Hepatocyte (in vitro differentiated cells): ENCODE results near the gene ARL14. TPM values are rescaled to one million over a fixed set of nuclear protein-coding genes. Genes with fewer than 3 reads are reported as not detected.

ENCODE experiments used
- DNase-seq: peaks from one replicate; pipeline ENCODE4 v3.0.0-alpha.2; 2016; ENCODE audit warnings: low spot score
- H2AFZ ChIP-seq: fragments of 200-600 bp; sonication (generic); 2 replicates; pipeline ENCODE4 v1.6.0; 2016; ENCODE audit warnings: antibody characterized with exemption, mild to moderate bottlenecking
- H3K27ac ChIP-seq: fragments of 200-600 bp; sonication (generic); 2 replicates; pipeline ENCODE4 v1.5.1; 2016; ENCODE audit warnings: mild to moderate bottlenecking
- H3K27me3 ChIP-seq: fragments of 200-600 bp; sonication (generic); 2 replicates; pipeline ENCODE4 v1.6.1; 2016
- H3K36me3 ChIP-seq: fragments of 200-600 bp; sonication (generic); replicated peaks from 2 replicates; pipeline ENCODE4 v1.5.1; 2016; ENCODE audit warnings: low read depth; ENCODE audit not compliant: insufficient read depth
- H3K4me1 ChIP-seq: fragments of 200-600 bp; sonication (generic); 2 replicates; pipeline ENCODE4 v1.5.1; 2016; ENCODE audit warnings: mild to moderate bottlenecking, moderate library complexity; ENCODE audit not compliant: insufficient read depth
- H3K4me2 ChIP-seq: fragments of 200-600 bp; sonication (generic); 2 replicates; pipeline ENCODE4 v1.6.0; 2016
- H3K4me3 ChIP-seq: fragments of 200-600 bp; sonication (generic); 2 replicates; pipeline ENCODE4 v1.5.1; 2016; ENCODE audit warnings: mild to moderate bottlenecking
- H3K79me2 ChIP-seq: fragments of 200-600 bp; sonication (generic); 2 replicates; pipeline ENCODE4 v1.6.0; 2017; ENCODE audit warnings: mild to moderate bottlenecking
- H3K9me2 ChIP-seq: fragments of 200-600 bp; sonication (generic); replicated peaks from 2 replicates; pipeline ENCODE4 v1.6.0; 2017; ENCODE audit warnings: mild to moderate bottlenecking; ENCODE audit not compliant: insufficient read depth
- H3K9me3 ChIP-seq: fragments of 200-600 bp; sonication (generic); 2 replicates; pipeline ENCODE4 v1.5.1; 2016; ENCODE audit warnings: low read depth, mild to moderate bottlenecking
- H4K20me1 ChIP-seq: fragments of 200-600 bp; sonication (generic); 2 replicates; pipeline ENCODE4 v1.6.0; 2016; ENCODE audit warnings: mild to moderate bottlenecking; ENCODE audit not compliant: insufficient read depth, poor library complexity, severe bottlenecking
- CTCF ChIP-seq: fragments of 200-600 bp; sonication (generic); IDR thresholded peaks from 2 replicates; pipeline ENCODE4 v1.5.1; 2016; ENCODE audit warnings: antibody characterized with exemption, mild to moderate bottlenecking; ENCODE audit not compliant: poor library complexity
- EZH2 ChIP-seq: fragments of 200-600 bp; sonication (generic); IDR thresholded peaks from 2 replicates; pipeline ENCODE4 v1.6.1; 2016; ENCODE audit warnings: antibody characterized with exemption, mild to moderate bottlenecking, borderline replicate concordance
- EZH2phosphoT487 ChIP-seq: fragments of 200-600 bp; sonication (generic); IDR thresholded peaks from one replicate; pipeline ENCODE4 v1.6.1; 2018; ENCODE audit warnings: antibody characterized with exemption, mild to moderate bottlenecking, low read depth, moderate library complexity; ENCODE audit not compliant: unreplicated experiment, severe bottlenecking
- WGBS: methylation state at CpG from one replicate; pipeline ENCODE4 v1.1.6; 2016; ENCODE audit warnings: low lambda C conversion rate; ENCODE audit errors: missing lambda C conversion rate; 5-methylcytosine and 5-hydroxymethylcytosine counted together
- polyA plus RNA-seq: library from polyadenylated mRNA; unstranded; fragments of >200 nt; fragmentation: Nextera tagmentation; extraction: Ambion mirVana; gene quantifications from 2 replicates; pipeline ENCODE4 v1.2.1, GENCODE V29; 2016
- total RNA-seq: library from RNA; depleted of rRNA; stranded (reverse); fragments of >200 nt; gene quantifications from 2 replicates; pipeline ENCODE4 v1.2.3, GENCODE V29; 2014

ARL14 gene
- 6.4 and 13.2 TPM in 2 replicates for total RNA-seq
- polyA plus RNA-seq = 9.2 and 11.5 TPM in 2 replicates

- H3K4me2 ChIP-seq = peak within 1 kb of the TSS; percentile 70
- no peaks in the 10 kb centered on the region for H3K9me3 ChIP-seq
- H3K4me1 ChIP-seq = peaks cover 39% of the 10 kb centered on the region
- no peaks in the 10 kb centered on the region for H4K20me1 ChIP-seq
- DNase-seq = peak; percentile 78
- peak within 1 kb of the TSS; percentile 96 for H3K27ac ChIP-seq
- H3K9me2 ChIP-seq = no peaks in the 10 kb centered on the region
- H3K36me3 ChIP-seq = no peaks in the 10 kb centered on the region
- H3K27me3 ChIP-seq = no peaks in the 10 kb centered on the region
- TF ChIP-seq CTCF (no peak), EZH2 (no peak)
- 72% methylated on average over 4 of the region's 4 CpGs for WGBS
- no peak within 1 kb of the TSS for H3K4me3 ChIP-seq
- peak within 1 kb of the TSS; percentile 17 for H2AFZ ChIP-seq
- H3K79me2 ChIP-seq = no peaks in the 10 kb centered on the region
These were observed at the start of gene ARL14 for GRCh38 chr3:160676547-160677303. Gene ARL14 (plus strand): TSS chr3:160677160. CDS start chr3:160677347, 187 bp downstream.

GRCh38 chr3:160629491-160629890 lies 47.5 kb upstream of the ARL14 start:
- H3K27ac ChIP-seq = no peak overlapping the region
- H3K27me3 ChIP-seq = no peaks in the 10 kb centered on the region
- no peak overlapping the region for H3K4me2 ChIP-seq
- H3K9me3 ChIP-seq = no peaks in the 10 kb centered on the region
- H2AFZ ChIP-seq = no peak overlapping the region
- no peaks in the 10 kb centered on the region for H4K20me1 ChIP-seq
- WGBS = 92% methylated on average over 2 of the region's 2 CpGs
- H3K4me1 ChIP-seq = no peaks in the 10 kb centered on the region
- H3K4me3 ChIP-seq = no peak overlapping the region
- no peaks in the 10 kb centered on the region for H3K36me3 ChIP-seq
- H3K79me2 ChIP-seq = no peaks in the 10 kb centered on the region
- no peaks in the 10 kb centered on the region for H3K9me2 ChIP-seq
- no peak for TF ChIP-seq EZH2phosphoT487
- no peak for DNase-seq

- Histone ChIP-seq H3K9me2 (no peaks in the 10 kb centered on the region), H3K27ac (no peak overlapping the region), H3K79me2 (no peaks in the 10 kb centered on the region), H3K27me3 (no peaks in the 10 kb centered on the region), H3K4me2 (no peak overlapping the region), H3K36me3 (no peaks in the 10 kb centered on the region), H3K4me3 (no peak overlapping the region), H4K20me1 (no peaks in the 10 kb centered on the region), H3K9me3 (no peaks in the 10 kb centered on the region), H2AFZ (no peak overlapping the region), H3K4me1 (no peaks in the 10 kb centered on the region)
- WGBS = 84% methylated on average over 4 of the region's 4 CpGs
- TF ChIP-seq EZH2phosphoT487 (no peak), EZH2 (no peak), CTCF (no peak)
- no peak for DNase-seq
These were observed 43.4 kb upstream of the ARL14 start for GRCh38 chr3:160633361-160634083.

- no peak for DNase-seq
These were observed 41.7 kb upstream of the ARL14 start for GRCh38 chr3:160635213-160635612.

More at GRCh38 chr3:160635213-160635612, 41.7 kb upstream of the ARL14 start:
- Histone ChIP-seq H3K4me1 (no peaks in the 10 kb centered on the region), H3K4me2 (no peak overlapping the region), H3K27ac (no peak overlapping the region), H4K20me1 (no peaks in the 10 kb centered on the region), H3K4me3 (no peak overlapping the region), H2AFZ (no peak overlapping the region), H3K9me3 (no peaks in the 10 kb centered on the region), H3K79me2 (no peaks in the 10 kb centered on the region), H3K36me3 (no peaks in the 10 kb centered on the region), H3K27me3 (no peaks in the 10 kb centered on the region), H3K9me2 (no peaks in the 10 kb centered on the region)
- TF ChIP-seq EZH2 (no peak), CTCF (no peak), EZH2phosphoT487 (no peak)
